Activated CD8-positive, alpha-beta memory T cell treated with anti-CD3 and anti-CD28 coated beads for 36 hours (primary cell): Measurements from ENCODE around the gene ZBTB2. TPM values are rescaled to one million over a fixed set of nuclear protein-coding genes. Genes with fewer than 3 reads are reported as not detected.
"Not testable (repeated sequence)": the region's sequence is repeated elsewhere in the genome, so short reads cannot be mapped to it uniquely, and the experiment has no call there.

ENCODE experiments used
- CTCF ChIA-PET: fragments of 350-600 bp; sonication (Branson Sonifier 250); formaldehyde crosslinking; loops from one replicate; lab custom pipeline; 2021; ENCODE audit warnings: antibody characterized with exemption; lab: Charles Lee
- POLR2A ChIA-PET: fragments of 350-600 bp; sonication (Branson Sonifier 250); formaldehyde crosslinking; loops from one replicate; lab custom pipeline; 2021; ENCODE audit warnings: antibody characterized with exemption; lab: Charles Lee
- total RNA-seq, 2 experiments: library from RNA; stranded (reverse); gene quantifications; one replicate each; pipeline ENCODE4 v1.2.3, GENCODE V29; 2021

Gene ZBTB2
- total RNA-seq, 2 experiments from 2014 or later: 20.8 to 22.2 TPM

DNA sequence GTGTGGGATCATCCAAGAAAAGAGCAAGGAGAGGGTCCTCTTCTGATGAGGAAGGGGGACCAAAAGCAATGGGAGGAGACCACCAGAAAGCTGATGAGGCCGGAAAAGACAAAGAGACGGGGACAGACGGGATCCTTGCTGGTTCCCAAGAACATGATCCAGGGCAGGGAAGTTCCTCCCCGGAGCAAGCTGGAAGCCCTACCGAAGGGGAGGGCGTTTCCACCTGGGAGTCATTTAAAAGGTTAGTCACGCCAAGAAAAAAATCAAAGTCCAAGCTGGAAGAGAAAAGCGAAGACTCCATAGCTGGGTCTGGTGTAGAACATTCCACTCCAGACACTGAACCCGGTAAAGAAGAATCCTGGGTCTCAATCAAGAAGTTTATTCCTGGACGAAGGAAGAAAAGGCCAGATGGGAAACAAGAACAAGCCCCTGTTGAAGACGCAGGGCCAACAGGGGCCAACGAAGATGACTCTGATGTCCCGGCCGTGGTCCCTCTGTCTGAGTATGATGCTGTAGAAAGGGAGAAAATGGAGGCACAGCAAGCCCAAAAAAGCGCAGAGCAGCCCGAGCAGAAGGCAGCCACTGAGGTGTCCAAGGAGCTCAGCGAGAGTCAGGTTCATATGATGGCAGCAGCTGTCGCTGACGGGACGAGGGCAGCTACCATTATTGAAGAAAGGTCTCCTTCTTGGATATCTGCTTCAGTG is 40.8 kb downstream of the ZBTB2 start:
- ChIA-PET CTCF (interaction anchor here (1.7 kb wide), 1 partner anchor 26 kb away, joined by 6 read pairs; no protein-coding TSS in a partner anchor), POLR2A (no interaction called here)

DNA sequence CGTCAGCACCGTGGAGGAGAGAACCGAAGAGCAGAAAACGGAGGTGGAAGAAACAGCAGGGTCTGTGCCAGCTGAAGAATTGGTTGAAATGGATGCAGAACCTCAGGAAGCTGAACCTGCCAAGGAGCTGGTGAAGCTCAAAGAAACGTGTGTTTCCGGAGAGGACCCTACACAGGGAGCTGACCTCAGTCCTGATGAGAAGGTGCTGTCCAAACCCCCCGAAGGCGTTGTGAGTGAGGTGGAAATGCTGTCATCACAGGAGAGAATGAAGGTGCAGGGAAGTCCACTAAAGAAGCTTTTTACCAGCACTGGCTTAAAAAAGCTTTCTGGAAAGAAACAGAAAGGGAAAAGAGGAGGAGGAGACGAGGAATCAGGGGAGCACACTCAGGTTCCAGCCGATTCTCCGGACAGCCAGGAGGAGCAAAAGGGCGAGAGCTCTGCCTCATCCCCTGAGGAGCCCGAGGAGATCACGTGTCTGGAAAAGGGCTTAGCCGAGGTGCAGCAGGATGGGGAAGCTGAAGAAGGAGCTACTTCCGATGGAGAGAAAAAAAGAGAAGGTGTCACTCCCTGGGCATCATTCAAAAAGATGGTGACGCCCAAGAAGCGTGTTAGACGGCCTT is 41.6 kb downstream of the ZBTB2 start:
- POLR2A ChIA-PET: no interaction called here
- CTCF ChIA-PET: interaction anchor here (1.7 kb wide), 1 partner anchor 25 kb away, joined by 6 read pairs; no protein-coding TSS in a partner anchor

GRCh38 chr6:151342750-151343149 is 48.6 kb downstream of the ZBTB2 start:
- CTCF ChIA-PET: interaction anchor here (1.1 kb wide), 1 partner anchor 18 kb away, joined by 3 read pairs; no protein-coding TSS in a partner anchor

GRCh38 chr6:151341476-151342195 is 49.7 kb downstream of the ZBTB2 start:
- CTCF ChIA-PET: no interaction called here

More at GRCh38 chr6:151342750-151343149, 48.6 kb downstream of the ZBTB2 start:
- POLR2A ChIA-PET: not testable (repeated sequence)

GRCh38 chr6:151340219-151340978 is 51.0 kb downstream of the ZBTB2 start:
- ChIA-PET CTCF (interaction anchor here (0.9 kb wide), 1 partner anchor 16 kb away, joined by 3 read pairs; no protein-coding TSS in a partner anchor), POLR2A (interaction anchor here (0.5 kb wide), 1 partner anchor 12 kb away, joined by 4 read pairs; no protein-coding TSS in a partner anchor)

More at GRCh38 chr6:151341476-151342195, 49.7 kb downstream of the ZBTB2 start:
- POLR2A ChIA-PET: no interaction called here

- POLR2A ChIA-PET: no interaction called here
- CTCF ChIA-PET: no interaction called here
These were observed 52.0 kb downstream of the ZBTB2 start for GRCh38 chr6:151339369-151339768.

DNA sequence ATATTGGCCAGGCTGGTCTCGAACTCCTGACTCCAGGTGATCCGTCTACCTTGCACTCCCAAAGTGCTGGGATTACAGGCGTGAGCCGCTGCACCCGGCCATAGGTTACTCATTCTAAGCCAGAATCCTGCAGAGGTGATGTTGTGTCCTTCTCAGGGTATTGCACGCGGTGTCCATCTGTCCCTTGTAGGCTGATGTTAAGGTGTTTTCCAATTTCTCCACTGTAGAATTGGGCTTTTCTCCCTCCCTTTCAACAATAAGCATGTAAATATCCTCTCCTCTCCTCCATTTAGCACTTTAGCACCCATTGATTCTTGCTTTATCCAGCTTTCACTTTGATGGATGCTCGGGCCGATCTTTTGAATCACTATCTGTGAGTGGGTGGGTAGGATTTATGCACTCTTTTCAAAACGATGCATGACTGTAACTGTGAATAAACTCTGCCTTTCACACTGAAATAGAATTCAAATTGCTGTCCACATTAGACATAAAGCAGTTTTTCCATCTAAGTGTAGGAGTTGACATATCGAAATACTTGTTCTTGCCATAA is 52.6 kb downstream of the ZBTB2 start:
- CTCF ChIA-PET: interaction anchor here (0.6 to 1.4 kb wide), 3 partner anchors 15 to 481 kb away, joined by 3 to 5 read pairs (median 3); no protein-coding TSS in a partner anchor
- POLR2A ChIA-PET: no interaction called here

DNA sequence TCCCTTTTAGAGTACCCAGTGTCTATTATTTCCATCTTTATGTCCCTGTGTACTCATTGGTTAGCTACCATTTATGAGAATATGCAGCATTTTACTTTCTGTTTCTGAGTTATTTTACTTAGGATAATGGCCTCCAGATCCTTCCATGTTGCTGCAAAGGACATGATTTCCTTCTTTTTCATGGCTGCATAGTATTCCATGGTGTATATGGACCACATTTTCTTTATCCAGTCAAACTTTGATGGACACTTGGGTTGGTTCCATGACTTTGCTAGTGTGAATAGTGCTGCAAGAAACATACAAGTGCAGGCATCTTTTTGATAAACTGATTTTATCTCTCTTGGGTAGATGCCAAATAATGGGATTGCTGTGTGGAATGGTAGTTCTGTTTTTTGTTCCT is 55.4 kb downstream of the ZBTB2 start:
- POLR2A ChIA-PET: no interaction called here
- CTCF ChIA-PET: interaction anchor here (1.0 to 3.9 kb wide), 3 partner anchors 11 to 322 kb away, joined by 4 to 30 read pairs (median 6); no protein-coding TSS in a partner anchor

- ChIA-PET CTCF (interaction anchor here (0.7 kb wide), 1 partner anchor 438 kb away, joined by 3 read pairs; no protein-coding TSS in a partner anchor), POLR2A (no interaction called here)
These were observed 61.1 kb downstream of the ZBTB2 start for GRCh38 chr6:151330130-151330696.

- CTCF ChIA-PET: interaction anchor here (0.7 to 3.9 kb wide), 2 partner anchors 7 to 300 kb away, joined by 3 to 30 read pairs; no protein-coding TSS in a partner anchor
- POLR2A ChIA-PET: interaction anchor here (0.7 kb wide), 2 partner anchors 167 to 816 kb away, joined by 6 read pairs; no protein-coding TSS in a partner anchor
These were observed 64.3 kb downstream of the ZBTB2 start for GRCh38 chr6:151327101-151327500.

DNA sequence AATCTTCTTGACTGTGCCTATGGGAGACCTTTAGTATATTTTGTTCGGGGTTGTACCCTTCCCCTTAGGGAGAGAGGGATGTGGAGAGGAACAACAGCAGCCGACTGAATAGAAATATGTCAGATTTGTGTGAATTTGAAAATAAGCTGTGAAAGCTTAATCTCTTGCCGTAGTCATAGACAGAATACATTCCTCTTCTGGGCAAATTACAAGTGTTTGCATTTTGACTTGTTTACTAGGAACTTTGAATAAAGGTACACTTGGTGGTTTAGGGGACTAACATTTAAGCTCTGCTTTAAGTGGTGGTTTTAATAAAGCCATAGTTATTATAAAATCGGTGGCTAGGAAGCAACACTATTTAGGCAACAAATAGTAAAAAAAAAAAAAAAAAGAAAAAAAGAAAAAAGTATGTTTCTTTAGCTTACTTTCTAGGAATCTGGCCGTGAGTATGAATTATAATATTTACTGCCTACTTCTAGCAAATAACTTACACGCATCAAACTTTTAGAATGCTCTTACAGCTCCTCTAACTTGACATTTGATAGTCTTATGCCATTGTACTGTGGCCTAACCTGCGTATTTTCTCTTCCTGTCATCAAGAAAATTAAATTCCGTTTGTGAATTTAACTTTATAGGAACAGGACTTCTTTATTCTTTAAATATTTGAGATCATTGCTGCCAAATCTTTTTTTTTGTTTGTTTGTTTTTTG is 65.1 kb downstream of the ZBTB2 start:
- CTCF ChIA-PET: interaction anchor here (1.1 to 3.9 kb wide), 4 partner anchors 8 to 435 kb away, joined by 4 to 47 read pairs (median 24); no protein-coding TSS in a partner anchor
- POLR2A ChIA-PET: interaction anchor here (0.6 to 0.7 kb wide), 3 partner anchors 9 to 817 kb away, joined by 4 to 6 read pairs (median 6); no protein-coding TSS in a partner anchor

GRCh38 chr6:151325075-151326050 is 66.0 kb downstream of the ZBTB2 start:
- CTCF ChIA-PET: interaction anchor here (0.6 to 3.9 kb wide), 13 partner anchors 9 to 434 kb away, joined by 3 to 47 read pairs (median 6); no protein-coding TSS in a partner anchor
- POLR2A ChIA-PET: interaction anchor here (1.2 kb wide), 1 partner anchor 311 kb away, joined by 3 read pairs; no protein-coding TSS in a partner anchor

DNA sequence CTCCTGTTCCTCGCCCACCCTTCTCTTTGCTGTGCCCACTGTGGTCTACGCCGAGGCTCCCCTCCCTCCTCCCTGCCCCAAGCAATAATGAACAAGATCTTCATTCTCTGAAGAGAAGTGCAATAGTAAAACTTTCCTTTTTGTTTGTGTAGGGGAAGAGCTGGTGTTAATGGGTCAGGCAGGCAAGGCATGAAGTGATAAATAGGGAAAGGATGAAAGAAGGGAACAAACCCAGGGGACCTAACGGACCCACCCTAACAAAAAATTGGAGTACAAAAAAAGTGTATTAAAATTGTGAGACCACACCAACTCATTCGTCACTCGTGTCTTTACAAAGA is 66.9 kb downstream of the ZBTB2 start:
- ChIA-PET POLR2A (interaction anchor here (0.6 to 1.2 kb wide), 3 partner anchors 48 to 433 kb away, joined by 3 read pairs; no protein-coding TSS in a partner anchor), CTCF (interaction anchor here (0.6 to 3.9 kb wide), 19 partner anchors 10 to 435 kb away, joined by 3 to 47 read pairs (median 5); no protein-coding TSS in a partner anchor)

DNA sequence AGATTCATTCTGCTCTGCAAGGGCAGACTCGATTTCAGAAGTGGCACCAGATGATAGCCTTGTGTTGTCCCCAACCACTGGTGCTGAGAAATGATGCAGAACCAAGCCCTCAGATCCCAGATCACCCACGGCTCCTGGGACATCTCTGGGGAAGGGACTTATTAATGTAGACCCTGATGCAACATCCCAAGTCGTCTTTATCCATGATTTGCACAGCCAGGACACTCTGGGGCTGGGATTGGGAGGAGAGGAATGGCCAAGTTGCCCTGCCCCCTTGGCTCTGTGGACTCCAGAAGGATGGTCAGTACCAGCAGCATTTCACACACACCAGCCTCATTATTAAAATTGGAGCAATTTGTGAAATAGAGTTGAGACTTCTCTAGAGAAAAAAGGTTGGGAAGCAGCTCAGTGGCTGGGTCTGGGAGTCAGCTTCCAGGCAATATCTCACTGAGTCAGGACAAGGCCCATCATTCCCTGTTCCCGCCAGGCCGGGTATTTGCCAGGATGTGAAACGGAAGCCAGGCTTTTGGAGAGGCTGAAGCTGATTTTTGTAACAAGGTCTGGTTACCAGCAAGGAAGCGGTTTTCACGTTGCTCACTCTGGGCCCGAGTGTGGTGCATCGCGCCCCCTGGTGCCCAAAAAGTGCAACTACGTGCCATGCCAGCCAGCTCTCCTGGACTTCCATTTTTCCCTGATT is 67.4 kb downstream of the ZBTB2 start:
- POLR2A ChIA-PET: interaction anchor here (0.6 to 1.2 kb wide), 3 partner anchors 49 to 432 kb away, joined by 3 read pairs; no protein-coding TSS in a partner anchor

GRCh38 chr6:151322570-151322969 is 68.8 kb downstream of the ZBTB2 start:
- ChIA-PET CTCF (interaction anchor here (2.1 kb wide), 1 partner anchor 308 kb away, joined by 6 read pairs; no protein-coding TSS in a partner anchor), POLR2A (no interaction called here)

More for the DNA sequence above, 67.4 kb downstream of the ZBTB2 start:
- CTCF ChIA-PET: interaction anchor here (0.7 to 3.9 kb wide), 18 partner anchors 10 to 434 kb away, joined by 3 to 47 read pairs (median 5); no protein-coding TSS in a partner anchor
